ENCODE measurements around the gene KRT36.

The KRT36 gene

DNA sequence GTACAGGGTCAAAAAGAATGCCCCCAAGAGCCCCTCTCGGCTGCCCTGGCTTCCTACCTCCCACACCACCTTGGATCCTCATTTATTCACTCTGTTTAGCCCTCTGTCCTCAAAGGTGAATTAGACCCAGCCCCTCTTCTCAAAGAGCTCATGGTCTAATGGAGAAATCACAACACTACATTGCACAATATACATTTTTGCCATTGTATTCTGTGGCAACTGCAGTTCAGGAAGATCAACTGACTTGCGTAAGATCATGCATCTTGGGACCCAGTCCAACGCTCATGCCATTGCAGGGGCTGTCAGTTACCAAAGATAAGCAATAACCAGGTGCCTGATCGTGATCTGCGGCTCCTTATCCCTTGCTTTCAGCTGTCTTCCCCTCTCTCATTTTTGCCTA, 50.3 kb downstream of the KRT36 start:
- DNase-seq (ENCODE audit: low read depth) = no peak

DNA sequence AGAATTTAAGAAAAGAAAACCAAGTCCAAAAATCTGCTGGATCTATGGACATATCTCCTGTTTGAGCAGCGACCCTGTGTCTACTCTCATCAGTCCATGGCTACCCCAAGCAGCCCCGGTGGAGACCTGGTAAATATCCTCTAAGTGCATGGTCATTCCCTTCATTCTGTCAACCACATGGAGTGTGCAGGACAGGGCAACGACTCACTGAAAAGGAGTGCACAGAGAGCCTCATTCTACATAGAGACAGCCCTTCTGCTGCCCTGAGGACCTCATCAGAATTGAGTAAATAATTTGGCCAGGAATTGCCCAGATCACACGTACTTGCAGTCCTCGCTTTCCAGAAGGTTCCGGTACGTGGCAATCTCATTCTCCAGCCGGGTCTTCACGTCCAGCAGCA, 51.9 kb downstream of the KRT36 start:
- DNase-seq (ENCODE audit: low read depth) = no peak

DNA sequence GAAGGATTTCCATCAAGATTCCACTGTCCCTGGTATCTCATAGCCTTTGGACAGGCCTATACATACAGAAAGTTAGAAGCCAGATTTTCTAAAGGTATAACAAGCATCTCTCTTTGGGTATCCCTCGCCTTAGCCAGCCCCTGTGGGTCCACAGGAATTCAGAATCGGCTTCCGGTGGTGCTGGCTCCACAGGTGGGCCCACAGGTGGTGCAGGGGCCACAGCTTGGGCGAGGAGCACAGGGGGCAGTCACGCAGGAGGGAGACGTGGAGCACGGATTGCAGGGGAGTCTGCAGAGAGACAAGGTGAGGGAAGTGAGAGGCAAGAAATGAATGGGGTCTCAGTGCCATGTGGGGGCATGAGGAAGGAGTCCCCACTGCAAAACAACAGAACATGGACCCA, 52.5 kb downstream of the KRT36 start:
- DNase-seq (ENCODE audit: low read depth) = no peak

All from activated T-cell treated with anti-CD3 and anti-CD28 coated beads for 48 hours (primary cell).